Medulla oblongata (tissue), 1 donor: Measurements from ENCODE around the gene FAM185A.
A peak's percentile ranks its signal among the peaks of the same experiment; 100 is the strongest.
"Not testable (repeated sequence)": the region's sequence is repeated elsewhere in the genome, so short reads cannot be mapped to it uniquely, and the experiment has no call there.

Experiments used
- DNase-seq: peaks from one replicate; pipeline ENCODE4 v3.0.0-alpha.2; 2015; ENCODE audit errors: extremely low spot score

FAM185A gene

GRCh38 chr7:102748605-102749444 lies at the start of gene FAM185A:
Gene FAM185A, plus strand, starts transcription at chr7:102748999. Its CDS starts 209 bp downstream, at chr7:102749208.
- DNase-seq = peak; percentile 100

GRCh38 chr7:102713011-102713690 lies 35.6 kb upstream of the FAM185A start:
- not testable (repeated sequence) for DNase-seq

- DNase-seq = not testable (repeated sequence)
Observed at GRCh38 chr7:102713691-102714080, 35.1 kb upstream of the FAM185A start.

- DNase-seq = not testable (repeated sequence)
Observed at GRCh38 chr7:102714774-102715522, 33.9 kb upstream of the FAM185A start.

GRCh38 chr7:102715718-102716117 lies 33.1 kb upstream of the FAM185A start:
- DNase-seq = not testable (repeated sequence)

- not testable (repeated sequence) for DNase-seq
Observed at GRCh38 chr7:102718491-102718890, 30.3 kb upstream of the FAM185A start.

- DNase-seq = not testable (repeated sequence)
Observed at GRCh38 chr7:102726170-102726569, 22.6 kb upstream of the FAM185A start.

- DNase-seq = not testable (repeated sequence)
Observed at GRCh38 chr7:102729670-102730069, 19.1 kb upstream of the FAM185A start.

GRCh38 chr7:102730431-102730830 lies 18.4 kb upstream of the FAM185A start:
- DNase-seq = not testable (repeated sequence)

- peak; percentile 70 for DNase-seq
Observed at GRCh38 chr7:102742002-102742771, 6.6 kb upstream of the FAM185A start.

- DNase-seq = not testable (repeated sequence)
Observed at GRCh38 chr7:102743861-102744260, 4.9 kb upstream of the FAM185A start.

- DNase-seq = not testable (repeated sequence)
Observed at GRCh38 chr7:102745494-102746288, 3.1 kb upstream of the FAM185A start.

GRCh38 chr7:102749445-102749786 lies 617 bp downstream of the FAM185A start:
- not testable (repeated sequence) for DNase-seq

- DNase-seq = not testable (repeated sequence)
Observed at GRCh38 chr7:102758227-102758626, 9.4 kb downstream of the FAM185A start.

GRCh38 chr7:102759934-102760333 lies 11.1 kb downstream of the FAM185A start:
- DNase-seq = not testable (repeated sequence)

- not testable (repeated sequence) for DNase-seq
Observed at GRCh38 chr7:102761234-102761633, 12.4 kb downstream of the FAM185A start.

GRCh38 chr7:102763295-102763905 lies 14.6 kb downstream of the FAM185A start:
- DNase-seq = not testable (repeated sequence)

GRCh38 chr7:102769657-102770192 lies 20.9 kb downstream of the FAM185A start:
- not testable (repeated sequence) for DNase-seq

GRCh38 chr7:102770467-102770866 lies 21.7 kb downstream of the FAM185A start:
- DNase-seq = not testable (repeated sequence)

GRCh38 chr7:102776217-102776616 lies 27.4 kb downstream of the FAM185A start:
- DNase-seq = not testable (repeated sequence)
